ENCODE data around the gene SEC31A. TPM values are rescaled to one million over a fixed set of nuclear protein-coding genes. Genes with fewer than 3 reads are reported as not detected.
A peak's percentile ranks its signal among the peaks of the same experiment; 100 is the strongest.

Gene SEC31A
- polyA plus RNA-seq, 3 donors, result 74.8 to 120 (median 107) TPM

DNA sequence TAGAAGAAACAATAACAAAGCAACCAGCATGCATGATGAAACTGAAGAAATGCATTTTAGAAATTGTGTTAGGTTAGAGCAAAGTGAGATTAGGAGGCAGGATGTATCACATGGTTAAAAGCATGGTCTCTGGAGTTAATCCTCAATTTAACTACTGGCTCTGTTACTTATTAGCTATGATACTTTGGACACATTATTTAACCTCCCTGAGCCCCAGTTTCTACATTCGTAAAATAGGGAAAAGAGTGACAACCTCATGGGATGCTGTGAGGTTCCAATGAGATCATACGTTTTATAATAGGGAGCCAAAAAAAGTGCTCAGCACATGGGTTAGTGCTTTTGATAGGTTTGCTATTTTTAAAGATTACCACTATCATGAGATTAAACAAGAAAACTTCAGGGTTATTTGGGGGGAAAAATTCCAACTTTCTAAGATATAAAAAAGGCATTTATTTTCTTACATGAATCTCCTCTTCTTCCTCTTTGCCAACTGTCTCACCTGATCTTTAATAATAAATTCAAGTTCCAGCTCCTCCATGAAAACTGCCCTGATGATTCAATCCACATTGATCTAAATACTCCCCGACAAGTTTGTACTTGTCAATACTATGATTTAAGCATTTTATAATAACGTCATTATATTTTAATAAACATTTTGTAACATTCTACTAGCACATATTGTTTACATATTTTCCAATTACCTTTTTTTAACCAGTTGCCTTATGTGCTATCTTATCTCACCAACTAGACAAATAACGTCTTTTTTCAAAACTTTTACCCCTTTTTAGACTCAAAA, 4.6 kb downstream of the SEC31A start:
- no CpG with 5 or more reads among the region's 5 CpGs for WGBS (ENCODE audit: insufficient coverage)
- H3K27ac ChIP-seq (ENCODE audit: low read depth in 1 of 2, low read length in 2 of 2), result peak overlapping the region in 1 of 2 donors; percentile 28
- H4K20me1 ChIP-seq (ENCODE audit: insufficient read depth, low read length), result peaks cover 53% of the 10 kb centered on the region
- H2AFZ ChIP-seq (ENCODE audit: insufficient read depth, low read depth, low read length, poor library complexity, severe bottlenecking), result no peak overlapping the region
- Mint-ChIP-seq H3K9me3 (no peaks in the 10 kb centered on the region), H3K27ac (peak overlapping the region in 1 of 7 donors; percentile 58), H3K27me3 (ENCODE audit: low read depth in 3 of 3) (no peaks in the 10 kb centered on the region), H3K4me3 (no peak overlapping the region), H3K4me1 (peaks cover 30% of the 10 kb centered on the region), H3K36me3 (peaks cover 4 to 22% of the 10 kb centered on the region in 2 donors)
- no peak for DNase-seq
- H3K9ac ChIP-seq (ENCODE audit: insufficient read depth, low read length, poor library complexity, severe bottlenecking), result no peak overlapping the region
- intact Hi-C loops (cut with micrococcal nuclease), result no loop called here
- H3K4me3 ChIP-seq (replicated peaks in 1 of 3; ENCODE audit: low read depth in 2 of 3, low read length in 3 of 3), result no peak overlapping the region
- no peaks in the 10 kb centered on the region for H3K27me3 ChIP-seq (ENCODE audit: control insufficient read depth in 2 of 2, insufficient read depth in 2 of 2, low read length in 2 of 2)
- TF ChIP-seq, protein P1, sequence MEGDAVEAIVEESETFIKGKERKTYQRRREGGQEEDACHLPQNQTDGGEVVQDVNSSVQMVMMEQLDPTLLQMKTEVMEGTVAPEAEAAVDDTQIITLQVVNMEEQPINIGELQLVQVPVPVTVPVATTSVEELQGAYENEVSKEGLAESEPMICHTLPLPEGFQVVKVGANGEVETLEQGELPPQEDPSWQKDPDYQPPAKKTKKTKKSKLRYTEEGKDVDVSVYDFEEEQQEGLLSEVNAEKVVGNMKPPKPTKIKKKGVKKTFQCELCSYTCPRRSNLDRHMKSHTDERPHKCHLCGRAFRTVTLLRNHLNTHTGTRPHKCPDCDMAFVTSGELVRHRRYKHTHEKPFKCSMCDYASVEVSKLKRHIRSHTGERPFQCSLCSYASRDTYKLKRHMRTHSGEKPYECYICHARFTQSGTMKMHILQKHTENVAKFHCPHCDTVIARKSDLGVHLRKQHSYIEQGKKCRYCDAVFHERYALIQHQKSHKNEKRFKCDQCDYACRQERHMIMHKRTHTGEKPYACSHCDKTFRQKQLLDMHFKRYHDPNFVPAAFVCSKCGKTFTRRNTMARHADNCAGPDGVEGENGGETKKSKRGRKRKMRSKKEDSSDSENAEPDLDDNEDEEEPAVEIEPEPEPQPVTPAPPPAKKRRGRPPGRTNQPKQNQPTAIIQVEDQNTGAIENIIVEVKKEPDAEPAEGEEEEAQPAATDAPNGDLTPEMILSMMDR (IDR thresholded peaks at IDR 0.05), result no peak
- peaks cover 11 to 15% of the 10 kb centered on the region in 2 donors for H3K4me1 ChIP-seq (ENCODE audit: control insufficient read depth in 1 of 2, insufficient read depth in 2 of 2, low read length in 2 of 2)
- H3K79me2 ChIP-seq (ENCODE audit: insufficient read depth, low read length), result peaks cover 96% of the 10 kb centered on the region
- no peaks in the 10 kb centered on the region for H3K9me3 ChIP-seq (replicated peaks in 1 of 2; ENCODE audit: control insufficient read depth in 1 of 2, insufficient read depth in 1 of 2, low read length in 2 of 2)
- no peak overlapping the region for H3K4me2 ChIP-seq (replicated peaks; ENCODE audit: extremely low read depth, low read length, poor library complexity, severe bottlenecking)
- H3K36me3 ChIP-seq (replicated peaks in 1 of 2; ENCODE audit: control insufficient read depth in 1 of 2, insufficient read depth in 2 of 2, low read length in 2 of 2), result peaks cover 4 to 6% of the 10 kb centered on the region in 2 donors

DNA sequence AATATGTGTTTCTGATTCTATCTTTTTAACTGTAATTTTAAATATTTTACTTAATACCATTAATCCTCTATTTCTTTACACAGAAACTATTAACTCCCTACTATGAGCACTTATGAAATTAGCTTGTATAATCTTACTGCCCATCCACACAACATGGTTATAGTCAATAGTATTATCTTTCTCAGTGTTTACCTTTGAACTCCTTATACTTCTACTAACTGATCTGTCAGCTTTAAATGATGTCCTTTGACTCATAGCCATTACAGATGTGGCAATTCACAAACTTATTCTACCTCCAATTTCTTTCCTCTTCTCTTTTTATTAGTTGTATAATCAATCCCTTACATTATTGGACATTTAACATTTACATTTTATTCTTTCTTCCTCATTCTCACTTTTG, 5.5 kb downstream of the SEC31A start:
- intact Hi-C loops (cut with micrococcal nuclease), result no loop called here
- Mint-ChIP-seq H3K9me3 (no peaks in the 10 kb centered on the region), H3K36me3 (peaks cover 6 to 29% of the 10 kb centered on the region in 2 donors), H3K27ac (peak overlapping the region in 4 of 7 donors; percentile 2 to 83 (median 43)), H3K4me1 (peaks cover 30% of the 10 kb centered on the region), H3K4me3 (no peak overlapping the region), H3K27me3 (ENCODE audit: low read depth in 3 of 3) (no peaks in the 10 kb centered on the region)
- no peak overlapping the region for H3K4me2 ChIP-seq (replicated peaks; ENCODE audit: extremely low read depth, low read length, poor library complexity, severe bottlenecking)
- no peaks in the 10 kb centered on the region for H3K27me3 ChIP-seq (ENCODE audit: control insufficient read depth in 2 of 2, insufficient read depth in 2 of 2, low read length in 2 of 2)
- peaks cover 100% of the 10 kb centered on the region for H3K79me2 ChIP-seq (ENCODE audit: insufficient read depth, low read length)
- H3K27ac ChIP-seq (ENCODE audit: low read depth in 1 of 2, low read length in 2 of 2), result no peak overlapping the region
- no peak overlapping the region for H3K9ac ChIP-seq (ENCODE audit: insufficient read depth, low read length, poor library complexity, severe bottlenecking)
- peaks cover 12 to 15% of the 10 kb centered on the region in 2 donors for H3K4me1 ChIP-seq (ENCODE audit: control insufficient read depth in 1 of 2, insufficient read depth in 2 of 2, low read length in 2 of 2)
- TF ChIP-seq, protein P1 (IDR thresholded peaks at IDR 0.05), result no peak
- no peaks in the 10 kb centered on the region for H3K9me3 ChIP-seq (replicated peaks in 1 of 2; ENCODE audit: control insufficient read depth in 1 of 2, insufficient read depth in 1 of 2, low read length in 2 of 2)
- no peak for DNase-seq
- no peak overlapping the region for H2AFZ ChIP-seq (ENCODE audit: insufficient read depth, low read depth, low read length, poor library complexity, severe bottlenecking)
- peaks cover 6 to 15% of the 10 kb centered on the region in 2 donors for H3K36me3 ChIP-seq (replicated peaks in 1 of 2; ENCODE audit: control insufficient read depth in 1 of 2, insufficient read depth in 2 of 2, low read length in 2 of 2)
- H3K4me3 ChIP-seq (replicated peaks in 1 of 3; ENCODE audit: low read depth in 2 of 3, low read length in 3 of 3), result no peak overlapping the region
- peaks cover 63% of the 10 kb centered on the region for H4K20me1 ChIP-seq (ENCODE audit: insufficient read depth, low read length)

Measured in CD14-positive monocyte (primary cell).